Stomach (tissue), 9 donors: ENCODE data around the gene MUC5B. TPM values are rescaled to one million over a fixed set of nuclear protein-coding genes. Genes with fewer than 3 reads are reported as not detected.
A peak's percentile ranks its signal among the peaks of the same experiment; 100 is the strongest.

Source experiments
- DNase-seq, 2 donors: peaks; one replicate each; pipeline versions ENCODE4 v3.0.0 to v3.0.0-alpha.2; 2013 to 2019
- H3K27ac ChIP-seq, 5 donors: fragments of 200-600 bp in 4 of 5; sonication (generic) in 4 of 5; one replicate each; pipeline ENCODE4 v1.5.1; 2013 to 2019; ENCODE audit warnings: mild to moderate bottlenecking in 1 of 5, moderate library complexity in 1 of 5
- H3K27me3 ChIP-seq, 3 donors: fragments of 200-600 bp; sonication (generic); one replicate each; pipeline ENCODE4 v1.5.1; 2017 to 2019; ENCODE audit warnings: mixed run types in 1 of 3
- H3K36me3 ChIP-seq, 4 donors: fragments of 200-600 bp; sonication (generic); 1 replicate in 3 of 4; 2 replicates in 1 of 4; pipeline ENCODE4 v1.5.1; 2016 to 2019
- H3K4me1 ChIP-seq, 4 donors: fragments of 200-600 bp; sonication (generic); one replicate each; pipeline ENCODE4 v1.5.1; 2016 to 2019
- H3K4me3 ChIP-seq, 4 donors: fragments of 200-600 bp; sonication (generic) in 3 of 4; one replicate each; pipeline ENCODE4 v1.5.1; 2016 to 2019; ENCODE audit warnings: mild to moderate bottlenecking in 1 of 4
- H3K9me3 ChIP-seq, 4 donors: fragments of 200-600 bp; sonication (generic); one replicate each; pipeline ENCODE4 v1.5.1; 2016 to 2019
- CTCF ChIP-seq, 7 experiments: fragments of 450-650 bp in 4 of 7; fragments of 200-600 bp in 3 of 7; sonication (generic) in 3 of 7; IDR thresholded peaks; one replicate each; pipeline ENCODE4 v1.5.1; 2016 to 2019; ENCODE audit warnings: antibody characterized with exemption in 7 of 7, control low read depth in 2 of 7, mild to moderate bottlenecking in 1 of 7
- EP300 ChIP-seq: sonication (generic); formaldehyde crosslinking; IDR thresholded peaks from one replicate; pipeline ENCODE4 v1.6.1; 2017; ENCODE audit warnings: antibody characterized with exemption
- POLR2A ChIP-seq, 4 donors: fragments of 450-650 bp; IDR thresholded peaks; one replicate each; pipeline ENCODE4 v1.6.1; 2016; ENCODE audit warnings: antibody characterized with exemption in 4 of 4, control low read depth in 2 of 4, mild to moderate bottlenecking in 1 of 4, moderate library complexity in 1 of 4
- POLR2AphosphoS5 ChIP-seq, 3 donors: sonication (generic); formaldehyde crosslinking; IDR thresholded peaks; one replicate each; pipeline ENCODE4 v1.6.1; 2016; ENCODE audit warnings: antibody characterized with exemption in 3 of 3
- WGBS, 5 donors: extraction: QIAGEN DNeasy Blood & Tissue Kit in 3 of 5; methylation state at CpG; one replicate each; pipeline versions ENCODE4 v1.1.5 to v1.1.7; 2013 to 2018; 5-methylcytosine and 5-hydroxymethylcytosine counted together
- intact Hi-C: fragments of 100-400 bp; cut with DNase I; formaldehyde crosslinking; loops from one replicate; pipeline ENCODE4 v1.15.1; 2023; ENCODE audit warnings: low total_unique reads
- polyA plus RNA-seq, 3 donors: library from polyadenylated mRNA; stranded (reverse); fragments of 200-250 nt; gene quantifications; one replicate each; pipeline ENCODE4 v1.2.3, GENCODE V29; 2013
- total RNA-seq, 5 donors: library from RNA; depleted of rRNA; stranded (reverse); fragments of >200 nt; gene quantifications; one replicate each; pipeline versions ENCODE4 v1.1.0 to v1.2.3, GENCODE V29; 2014 to 2016
- donor health status: healthy with polysubstance abuse.
- donor health status: Bipolar disorder and iron deficiency.
- donor health status: healthy.

MUC5B gene
- total and polyA plus RNA-seq, 8 donors = under 0.01 to 516 (median 6.6) TPM

GRCh38 chr11:1300569-1301187 is 77.8 kb downstream of the MUC5B start:
- WGBS, 5 donors = 85 to 88% (median 87%) methylated on average over 28 of the region's 28 CpGs
- H3K27ac ChIP-seq = peak overlapping the region in 3 of 5 donors; percentile 25 to 96 (median 51)
- TF ChIP-seq POLR2AphosphoS5 (IDR thresholded peaks at IDR 0.05) (no peak), POLR2A (IDR thresholded peaks at IDR 0.05) (no peak), CTCF (IDR thresholded peaks at IDR 0.05) (no peak), EP300 (no peak)
- DNase-seq = peak in 1 of 2 donors; percentile 21
- H3K9me3 ChIP-seq = no peaks in the 10 kb centered on the region
- H3K4me3 ChIP-seq = no peak overlapping the region
- H3K36me3 ChIP-seq = peaks cover 0 to 25% (median 20%) of the 10 kb centered on the region in 4 donors
- H3K4me1 ChIP-seq = peaks cover 72 to 89% (median 84%) of the 10 kb centered on the region in 4 donors
- intact Hi-C loops = no loop called here
- no peaks in the 10 kb centered on the region for H3K27me3 ChIP-seq

DNA sequence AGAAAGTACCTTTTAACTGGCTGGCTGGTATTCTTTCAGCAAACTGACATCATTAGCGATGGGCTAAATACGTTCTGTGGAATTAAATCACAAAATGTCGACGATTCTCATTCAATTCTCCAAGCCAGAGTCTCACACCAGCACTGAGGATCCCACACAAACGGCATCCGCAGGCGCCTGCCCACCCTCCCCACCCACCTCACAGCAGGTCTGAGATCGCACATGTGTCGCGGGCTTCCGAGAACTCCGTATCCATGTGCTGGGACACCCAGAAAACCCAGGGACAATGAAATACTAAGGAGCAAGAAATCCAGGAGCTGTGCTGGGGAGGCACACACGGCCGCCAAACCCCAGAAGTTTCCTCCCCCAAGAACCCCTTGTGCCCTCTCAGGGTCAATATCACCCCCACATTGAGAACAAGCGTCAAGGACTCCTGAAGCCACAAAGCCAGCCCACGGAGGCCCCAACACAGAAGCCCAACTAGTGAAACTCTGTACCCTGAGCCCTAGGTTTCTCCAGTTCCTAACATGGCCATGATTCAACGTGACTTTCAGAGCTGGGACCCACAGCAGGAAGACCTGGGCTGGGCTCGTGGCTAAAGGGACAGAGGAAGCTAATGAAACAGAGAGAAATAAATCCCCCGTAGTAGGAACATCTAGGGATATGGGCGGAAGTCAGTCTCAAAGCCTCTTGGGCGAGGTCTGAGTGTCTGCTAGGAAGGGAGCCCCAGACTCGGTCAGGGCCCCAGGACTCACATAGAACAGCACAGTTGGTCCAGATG is 78.5 kb downstream of the MUC5B start:
- peaks cover 80 to 97% (median 91%) of the 10 kb centered on the region in 4 donors for H3K4me1 ChIP-seq
- no peak overlapping the region for H3K4me3 ChIP-seq
- no peaks in the 10 kb centered on the region for H3K9me3 ChIP-seq
- peak overlapping the region in 4 of 5 donors; percentile 9 to 96 (median 41) for H3K27ac ChIP-seq
- no peaks in the 10 kb centered on the region for H3K27me3 ChIP-seq
- DNase-seq = peak in 1 of 2 donors; percentile 20
- 91 to 92% (median 91%) methylated on average over 22 of the region's 22 CpGs for WGBS, 5 donors
- TF ChIP-seq EP300 = no peak
- TF ChIP-seq CTCF (IDR thresholded peaks at IDR 0.05) = no peak
- TF ChIP-seq POLR2A (IDR thresholded peaks at IDR 0.05) = no peak
- no peak for TF ChIP-seq POLR2AphosphoS5 (IDR thresholded peaks at IDR 0.05)
- intact Hi-C loops = no loop called here
- peaks cover 0 to 25% (median 19%) of the 10 kb centered on the region in 4 donors for H3K36me3 ChIP-seq

DNA sequence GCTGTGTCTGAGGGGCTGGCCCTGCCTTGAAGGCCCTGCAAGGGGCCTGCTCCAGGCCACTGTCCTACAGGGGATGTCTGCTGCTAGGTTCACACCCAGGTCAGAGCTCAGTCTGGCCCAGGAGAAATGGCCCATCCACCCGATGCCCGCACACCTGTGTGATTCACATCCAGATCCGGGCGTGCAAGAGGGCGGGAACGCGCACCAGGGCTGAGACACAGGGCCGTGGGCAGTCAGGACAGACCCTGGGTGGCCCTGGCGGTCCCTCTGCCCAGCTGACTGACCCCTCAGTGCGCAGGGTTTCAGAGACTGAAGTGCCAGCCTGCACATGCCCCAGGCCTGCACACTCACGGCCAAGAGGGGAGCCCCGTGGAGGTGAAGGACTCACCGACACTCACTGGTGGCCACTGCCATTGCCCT is 79.2 kb downstream of the MUC5B start:
- H3K4me3 ChIP-seq = no peak overlapping the region
- H3K27me3 ChIP-seq = no peaks in the 10 kb centered on the region
- H3K36me3 ChIP-seq = peaks cover 0 to 25% (median 18%) of the 10 kb centered on the region in 4 donors
- peak overlapping the region; percentile 9 to 96 (median 31) for H3K27ac ChIP-seq
- TF ChIP-seq CTCF (IDR thresholded peaks at IDR 0.05) (no peak), POLR2A (IDR thresholded peaks at IDR 0.05) (no peak), EP300 (no peak), POLR2AphosphoS5 (IDR thresholded peaks at IDR 0.05) (no peak)
- WGBS, 5 donors = 75 to 100% (median 78%) methylated on average over 1 to 13 of the region's 13 CpGs
- peaks cover 85 to 100% (median 95%) of the 10 kb centered on the region in 4 donors for H3K4me1 ChIP-seq
- H3K9me3 ChIP-seq = no peaks in the 10 kb centered on the region
- DNase-seq = peak in 1 of 2 donors; percentile 21
- intact Hi-C loops = no loop called here

- H3K9me3 ChIP-seq = no peaks in the 10 kb centered on the region
- H3K4me1 ChIP-seq = peaks cover 85 to 100% (median 95%) of the 10 kb centered on the region in 4 donors
- peaks cover 0 to 27% (median 17%) of the 10 kb centered on the region in 4 donors for H3K36me3 ChIP-seq
- H3K27ac ChIP-seq = peak overlapping the region; percentile 29 to 96 (median 77)
- intact Hi-C loops = no loop called here
- H3K27me3 ChIP-seq = no peaks in the 10 kb centered on the region
- DNase-seq = peak in 1 of 2 donors; percentile 51
- TF ChIP-seq EP300 (no peak), POLR2A (IDR thresholded peaks at IDR 0.05) (no peak), POLR2AphosphoS5 (IDR thresholded peaks at IDR 0.05) (no peak), CTCF (IDR thresholded peaks at IDR 0.05) (no peak)
- peak overlapping the region in 1 of 4 donors; percentile 18 for H3K4me3 ChIP-seq
- WGBS, 5 donors = 32 to 46% (median 38%) methylated on average over 17 of the region's 17 CpGs
Observed at GRCh38 chr11:1302461-1303125, 79.7 kb downstream of the MUC5B start.
